ENCODE data around the gene TDP2. TPM values are rescaled to one million over a fixed set of nuclear protein-coding genes. Genes with fewer than 3 reads are reported as not detected.

Gene TDP2
- total and polyA plus RNA-seq, 2 donors (not counting 1 experiment from before 2014, with no cell fraction given), result 32.5 to 37.5 TPM

DNA sequence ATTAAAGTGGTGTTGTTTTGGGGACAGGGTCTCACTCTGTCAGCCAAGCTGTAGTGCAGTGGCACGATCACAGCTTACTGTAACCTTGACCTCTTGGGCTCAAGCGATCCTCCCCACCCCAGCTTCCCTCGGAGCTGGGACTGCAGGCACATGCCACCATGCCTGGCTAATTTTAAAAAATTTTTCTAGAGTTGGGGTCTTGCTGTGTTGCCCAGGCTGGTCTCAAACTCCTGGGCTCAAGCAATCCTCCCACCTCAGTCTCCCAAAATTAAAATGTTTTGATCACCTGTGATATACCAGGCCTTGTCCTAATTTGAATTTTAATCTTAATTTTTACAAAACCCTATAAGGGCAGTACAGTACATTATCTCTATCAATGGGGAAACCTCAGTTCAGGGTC is 25.7 kb upstream of the TDP2 start:
- H2AFZ ChIP-seq (ENCODE audit: low read length), result no peak overlapping the region
- H3K4me2 ChIP-seq (ENCODE audit: extremely low read depth, insufficient read depth, low read length), result no peak overlapping the region
- no peak for DNase-seq (ENCODE audit: low read depth in 2 of 2)
- H3K27me3 ChIP-seq (ENCODE audit: control insufficient read depth, insufficient read depth, low read length), result no peaks in the 10 kb centered on the region
- no peak overlapping the region for H3K9ac ChIP-seq (ENCODE audit: insufficient read depth, low read length)
- H3K27ac ChIP-seq (ENCODE audit: insufficient read depth, low read length), result no peak overlapping the region
- H3K9me3 ChIP-seq (ENCODE audit: control insufficient read depth, insufficient read depth, low read depth, low read length), result no peaks in the 10 kb centered on the region
- no peaks in the 10 kb centered on the region for H3K79me2 ChIP-seq (ENCODE audit: control insufficient read depth, insufficient read depth, low read length)
- H3K36me3 ChIP-seq (ENCODE audit: control insufficient read depth, insufficient read depth, low read length), result no peaks in the 10 kb centered on the region
- no peak overlapping the region for H3K4me3 ChIP-seq (replicated peaks in 1 of 4; ENCODE audit: control extremely low read depth in 1 of 4, insufficient read depth in 1 of 4, low read depth in 3 of 4, low read length in 4 of 4)
- H4K20me1 ChIP-seq (ENCODE audit: control insufficient read depth, extremely low read depth, insufficient read depth, low read length), result no peaks in the 10 kb centered on the region
- no peaks in the 10 kb centered on the region for H3K4me1 ChIP-seq (ENCODE audit: control insufficient read depth, extremely low read depth, insufficient read depth, low read length)
- TF ChIP-seq EZH2 (IDR thresholded peaks at IDR 0.05; ENCODE audit: low read length, missing control alignments), result no peak

DNA sequence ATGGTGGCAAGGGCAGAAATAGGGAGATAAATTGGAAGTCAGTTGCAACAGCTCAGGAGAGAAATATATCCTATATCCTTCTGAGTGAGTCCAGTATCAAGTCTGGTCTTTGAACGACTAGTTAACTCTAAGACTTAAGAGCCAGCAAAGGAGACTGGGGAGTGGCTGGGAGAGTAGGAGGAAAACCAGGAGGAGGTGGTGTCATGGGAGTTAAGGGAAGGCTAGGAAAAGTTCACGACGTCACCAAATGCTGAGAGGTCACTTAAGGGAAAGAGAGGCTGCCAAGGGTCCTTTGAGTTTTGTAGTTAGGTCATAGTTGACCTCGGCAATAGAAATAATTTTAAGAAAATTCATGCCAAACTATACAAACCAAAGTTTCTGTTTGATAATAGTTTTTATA is 25.3 kb upstream of the TDP2 start:
- Histone ChIP-seq H3K27me3 (ENCODE audit: control insufficient read depth, insufficient read depth, low read length) (no peaks in the 10 kb centered on the region), H3K36me3 (ENCODE audit: control insufficient read depth, insufficient read depth, low read length) (no peaks in the 10 kb centered on the region), H3K9me3 (ENCODE audit: control insufficient read depth, insufficient read depth, low read depth, low read length) (no peaks in the 10 kb centered on the region), H3K4me1 (ENCODE audit: control insufficient read depth, extremely low read depth, insufficient read depth, low read length) (no peaks in the 10 kb centered on the region), H2AFZ (ENCODE audit: low read length) (no peak overlapping the region), H3K27ac (ENCODE audit: insufficient read depth, low read length) (no peak overlapping the region), H3K4me3 (replicated peaks in 1 of 4; ENCODE audit: control extremely low read depth in 1 of 4, insufficient read depth in 1 of 4, low read depth in 3 of 4, low read length in 4 of 4) (no peak overlapping the region), H3K9ac (ENCODE audit: insufficient read depth, low read length) (no peak overlapping the region), H4K20me1 (ENCODE audit: control insufficient read depth, extremely low read depth, insufficient read depth, low read length) (no peaks in the 10 kb centered on the region), H3K4me2 (ENCODE audit: extremely low read depth, insufficient read depth, low read length) (no peak overlapping the region), H3K79me2 (ENCODE audit: control insufficient read depth, insufficient read depth, low read length) (no peaks in the 10 kb centered on the region)
- DNase-seq (ENCODE audit: low read depth in 2 of 2), result no peak
- TF ChIP-seq EZH2 (IDR thresholded peaks at IDR 0.05; ENCODE audit: low read length, missing control alignments), result no peak
- no peak for TF ChIP-seq CTCF (conservative IDR thresholded peaks at IDR 0.05 in 1 of 2, IDR thresholded peaks at IDR 0.05 in 1 of 2; ENCODE audit: low read depth in 1 of 2, low read length in 2 of 2)

DNA sequence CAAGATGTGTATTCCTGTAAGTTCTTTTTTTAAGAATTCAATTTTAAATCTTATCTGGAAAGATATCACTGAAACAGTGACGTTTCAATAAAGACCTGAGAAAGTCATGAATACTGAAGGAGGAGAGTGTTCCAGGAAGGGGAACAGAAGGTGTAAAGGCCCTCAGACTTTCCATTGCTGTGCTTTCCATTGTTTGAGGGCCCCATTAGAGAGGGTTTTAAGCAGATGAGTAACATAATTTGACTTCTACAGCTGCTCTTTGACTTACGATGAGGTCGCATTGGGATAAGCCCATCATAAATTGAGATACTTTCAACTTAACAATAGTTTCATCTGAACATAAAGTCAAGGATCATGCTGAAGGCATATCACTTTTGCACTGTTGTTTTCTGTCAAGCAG is 24.9 kb upstream of the TDP2 start:
- H3K4me1 ChIP-seq (ENCODE audit: control insufficient read depth, extremely low read depth, insufficient read depth, low read length), result no peaks in the 10 kb centered on the region
- H3K27me3 ChIP-seq (ENCODE audit: control insufficient read depth, insufficient read depth, low read length), result no peaks in the 10 kb centered on the region
- no peaks in the 10 kb centered on the region for H4K20me1 ChIP-seq (ENCODE audit: control insufficient read depth, extremely low read depth, insufficient read depth, low read length)
- H3K4me2 ChIP-seq (ENCODE audit: extremely low read depth, insufficient read depth, low read length), result no peak overlapping the region
- H3K9ac ChIP-seq (ENCODE audit: insufficient read depth, low read length), result no peak overlapping the region
- no peak for DNase-seq (ENCODE audit: low read depth in 2 of 2)
- no peaks in the 10 kb centered on the region for H3K36me3 ChIP-seq (ENCODE audit: control insufficient read depth, insufficient read depth, low read length)
- TF ChIP-seq EZH2 (IDR thresholded peaks at IDR 0.05; ENCODE audit: low read length, missing control alignments) (no peak), CTCF (conservative IDR thresholded peaks at IDR 0.05 in 1 of 2, IDR thresholded peaks at IDR 0.05 in 1 of 2; ENCODE audit: low read depth in 1 of 2, low read length in 2 of 2) (no peak)
- no peak overlapping the region for H2AFZ ChIP-seq (ENCODE audit: low read length)
- H3K4me3 ChIP-seq (replicated peaks in 1 of 4; ENCODE audit: control extremely low read depth in 1 of 4, insufficient read depth in 1 of 4, low read depth in 3 of 4, low read length in 4 of 4), result no peak overlapping the region
- no peaks in the 10 kb centered on the region for H3K9me3 ChIP-seq (ENCODE audit: control insufficient read depth, insufficient read depth, low read depth, low read length)
- H3K79me2 ChIP-seq (ENCODE audit: control insufficient read depth, insufficient read depth, low read length), result no peaks in the 10 kb centered on the region
- H3K27ac ChIP-seq (ENCODE audit: insufficient read depth, low read length), result no peak overlapping the region

All from fibroblast of lung (primary cell).